ENCODE measurements around the gene CDHR4.
"Not testable (repeated sequence)": the region's sequence is repeated elsewhere in the genome, so short reads cannot be mapped to it uniquely, and the experiment has no call there.

The CDHR4 gene

GRCh38 chr3:49786357-49787181, 13.1 kb downstream of the CDHR4 start, which contains the start of gene IP6K1:
TSS of gene IP6K1 (minus strand) at chr3:49786542. CDS start at chr3:49748040, 38,502 bp downstream.
- DNase-seq (ENCODE audit: low spot score), result peak; percentile 100
- H3K27ac ChIP-seq, result peak within 1 kb of the TSS; percentile 91 to 94

GRCh38 chr3:49785565-49786356, 13.9 kb downstream of the CDHR4 start:
- no peak for TF ChIP-seq CTCF (IDR thresholded peaks at IDR 0.05)
- DNase-seq (ENCODE audit: low spot score), result peak; percentile 76
- H3K4me3 ChIP-seq, result peak overlapping the region; percentile 91
- peak overlapping the region; percentile 91 to 94 for H3K27ac ChIP-seq

More at GRCh38 chr3:49786357-49787181, 13.1 kb downstream of the CDHR4 start, which contains the start of gene IP6K1:
- H3K4me3 ChIP-seq, result peak within 1 kb of the TSS; percentile 91
- no peak for TF ChIP-seq CTCF (IDR thresholded peaks at IDR 0.05)

- DNase-seq (ENCODE audit: low spot score), result peak; percentile 12
- not testable (repeated sequence) for H3K4me3 ChIP-seq, H3K27ac ChIP-seq
These were observed 17.4 kb downstream of the CDHR4 start for GRCh38 chr3:49782277-49782676.

- no peak overlapping the region for H3K27ac ChIP-seq
- no peak for TF ChIP-seq CTCF (IDR thresholded peaks at IDR 0.05)
- peak; percentile 19 for DNase-seq (ENCODE audit: low spot score)
- no peak overlapping the region for H3K4me3 ChIP-seq
These were observed 18.1 kb downstream of the CDHR4 start for GRCh38 chr3:49781415-49782199.

GRCh38 chr3:49780975-49781365, 18.7 kb downstream of the CDHR4 start:
- DNase-seq (ENCODE audit: low spot score); H3K27ac ChIP-seq; H3K4me3 ChIP-seq: not testable (repeated sequence)

GRCh38 chr3:49780080-49780974, 19.3 kb downstream of the CDHR4 start:
- Histone ChIP-seq H3K27ac (no peak overlapping the region), H3K4me3 (no peak overlapping the region)
- no peak for DNase-seq (ENCODE audit: low spot score)
- TF ChIP-seq CTCF (IDR thresholded peaks at IDR 0.05), result no peak

GRCh38 chr3:49779358-49780079, 20.2 kb downstream of the CDHR4 start:
- Histone ChIP-seq H3K27ac (no peak overlapping the region), H3K4me3 (no peak overlapping the region)
- no peak for DNase-seq (ENCODE audit: low spot score)
- TF ChIP-seq CTCF (IDR thresholded peaks at IDR 0.05), result no peak

GRCh38 chr3:49776101-49776500, 23.6 kb downstream of the CDHR4 start:
- DNase-seq (ENCODE audit: low spot score); H3K4me3 ChIP-seq; H3K27ac ChIP-seq: not testable (repeated sequence)
